GM12878 (cell line): ENCODE results near the gene SHISA6. TPM values are rescaled to one million over a fixed set of nuclear protein-coding genes. Genes with fewer than 3 reads are reported as not detected.

ENCODE experiments used
- ATAC-seq: fragments of 200-7000 bp; cut with Tn5 transposase; 3 replicates; pipeline ENCODE4 v1.9.1; 2020; ENCODE audit warnings: mild to moderate bottlenecking, moderate library complexity
- BruUV-seq: library from RNA; stranded (reverse); fragments of 400-500 nt; replicated peaks from 2 replicates; lab custom pipeline; 2021; lab: Mats Ljungman, UMichigan
- CTCF ChIA-PET: fragments of 300-600 bp; sonication (Branson Sonifier 250); formaldehyde crosslinking; extraction: SDS; loops from one replicate; lab custom pipeline; 2021; ENCODE audit warnings: inconsistent platforms; lab: Yijun Ruan, JAX
- POLR2A ChIA-PET: fragments of 350-600 bp; formaldehyde crosslinking; extraction: SDS; loops from one replicate; lab custom pipeline; 2021; ENCODE audit warnings: inconsistent platforms; lab: Charles Lee
- RAD21 ChIA-PET: fragments of 300-600 bp; sonication (Branson Sonifier 250); formaldehyde crosslinking; loops from one replicate; lab custom pipeline; 2023; ENCODE audit warnings: antibody characterized with exemption; ENCODE audit not compliant: unreplicated experiment; lab: Charles Lee
- SMC1A ChIA-PET: fragments of 300-600 bp; sonication (Branson Sonifier 250); formaldehyde crosslinking; loops from one replicate; lab custom pipeline; 2023; ENCODE audit not compliant: unreplicated experiment, uncharacterized antibody; lab: Charles Lee
- DNase-seq: peaks from one replicate; pipeline ENCODE4 v3.0.0-alpha.2; 2011; ENCODE audit warnings: low read depth, low spot score
- FAIRE-seq: peaks from 3 replicates; lab custom pipeline; 2011; peaks lifted over from hg19 to GRCh38; lab: Jason Lieb, UNC
- H2AFZ ChIP-seq: 2 replicates; pipeline ENCODE4 v1.6.0; 2011; ENCODE audit warnings: low read depth, low read length, control low read depth; ENCODE audit not compliant: control insufficient read depth
- H3K27ac ChIP-seq: 2 replicates; pipeline ENCODE4 v1.5.1; 2011; ENCODE audit warnings: control low read depth; ENCODE audit not compliant: control insufficient read depth, insufficient read depth
- H3K27me3 ChIP-seq, 2 experiments: replicated peaks in 1 of 2; 2 replicates each; pipeline versions ENCODE4 v1.6.0 to v1.6.1; 2011; ENCODE audit warnings: low read length in 1 of 2; ENCODE audit not compliant: control insufficient read depth in 2 of 2, insufficient read depth in 2 of 2
- H3K36me3 ChIP-seq, 2 experiments: 2 replicates each; pipeline ENCODE4 v1.5.1; 2011; ENCODE audit warnings: low read length in 1 of 2; ENCODE audit not compliant: control insufficient read depth in 2 of 2, insufficient read depth in 2 of 2
- H3K4me1 ChIP-seq: 2 replicates; pipeline ENCODE4 v1.6.1; 2011; ENCODE audit warnings: mild to moderate bottlenecking, low read length, moderate library complexity, mixed read lengths; ENCODE audit not compliant: control insufficient read depth, insufficient read depth
- H3K4me2 ChIP-seq: 2 replicates; pipeline ENCODE4 v1.6.0; 2011; ENCODE audit warnings: control low read depth; ENCODE audit not compliant: control insufficient read depth, insufficient read depth
- H3K4me3 ChIP-seq: fragments of 200-600 bp; sonication (generic); 2 replicates; pipeline ENCODE4 v1.5.1; 2016
- H3K79me2 ChIP-seq: 2 replicates; pipeline ENCODE4 v1.6.0; 2011; ENCODE audit warnings: low read length; ENCODE audit not compliant: control insufficient read depth, insufficient read depth
- H3K9ac ChIP-seq: 2 replicates; pipeline ENCODE4 v1.8.0; 2011; ENCODE audit warnings: low read length, control low read depth, mixed read lengths; ENCODE audit not compliant: control insufficient read depth, insufficient read depth
- H3K9me3 ChIP-seq: replicated peaks from 3 replicates; pipeline ENCODE4 v1.5.1; 2011; ENCODE audit warnings: mild to moderate bottlenecking, low read length; ENCODE audit not compliant: control insufficient read depth, insufficient read depth
- H4K20me1 ChIP-seq: 2 replicates; pipeline ENCODE4 v1.6.0; 2011; ENCODE audit not compliant: control insufficient read depth, insufficient read depth
- CHD4 ChIP-seq: fragments of 200-600 bp; sonication (generic); IDR thresholded peaks from 2 replicates; pipeline ENCODE4 v1.6.1; 2016; ENCODE audit warnings: mild to moderate bottlenecking
- HDAC2 ChIP-seq: fragments of 200-600 bp; sonication (generic); IDR thresholded peaks from 2 replicates; pipeline ENCODE4 v1.6.1; 2017
- MYB ChIP-seq: fragments of 150-350 bp; IDR thresholded peaks from 2 replicates; pipeline ENCODE4 v1.6.1; 2014; ENCODE audit warnings: mild to moderate bottlenecking, low read depth, low read length, borderline replicate concordance
- NR2F1 ChIP-seq: fragments of 450-650 bp; conservative IDR thresholded peaks from 2 replicates; pipeline ENCODE4 v1.6.1; 2017; ENCODE audit warnings: mild to moderate bottlenecking
- SREBF2 ChIP-seq: IDR thresholded peaks from 2 replicates; pipeline ENCODE4 v1.6.1; 2012; ENCODE audit warnings: mild to moderate bottlenecking, low read length
- whole genome bisulfite sequencing: methylation state at CpG from one replicate; pipeline ENCODE4 v1.1.6; 2016; ENCODE audit warnings: low lambda C conversion rate; ENCODE audit not compliant: insufficient replicate concordance, insufficient coverage; ENCODE audit errors: missing lambda C conversion rate; 5-methylcytosine and 5-hydroxymethylcytosine counted together
- in situ Hi-C: fragments of 300-500 bp; cut with MboI; formaldehyde crosslinking; loops from 9 replicates; pipeline ENCODE4 v1.14.3; 2018; ENCODE audit warnings: mixed read lengths
- intact Hi-C: fragments of 100-400 bp; cut with micrococcal nuclease; formaldehyde crosslinking; loops from one replicate; pipeline ENCODE4 v1.14.2; 2022; ENCODE audit not compliant: unreplicated experiment
- polyA plus RNA-seq, 11 experiments: library from polyadenylated mRNA; depleted of rRNA in 4 of 11; unstranded in 6 of 11; stranded (reverse) in 5 of 11; fragments of >200 nt; fragmentation: Nextera tagmentation in 4 of 11; fragmentation: Illumina TruSeq in 1 of 11; extraction: Ambion mirVana in 4 of 11; extraction: Trizol in 1 of 11; gene quantifications; 1 replicate in 1 of 11; 2 replicates in 10 of 11; pipeline versions ENCODE4 v1.2.1 to v1.2.3, GENCODE V29; 2011 to 2016; ENCODE audit warnings: inconsistent platforms in 2 of 11, missing spikeins in 2 of 11, low read depth in 1 of 11
- total RNA-seq, 4 experiments: library from RNA; depleted of rRNA in 3 of 4; stranded (reverse); fragments of >200 nt in 3 of 4; fragmentation: Illumina TruSeq in 1 of 4; extraction: Trizol in 1 of 4; gene quantifications; 2 replicates each; pipeline versions ENCODE4 v1.2.1 to v1.2.3, GENCODE V29; 2013 to 2021

Gene SHISA6
- total and polyA plus RNA-seq, 10 of the 15 experiments (the other 5 are each of a cell fraction or from before 2014, with no cell fraction given): not detected

DNA sequence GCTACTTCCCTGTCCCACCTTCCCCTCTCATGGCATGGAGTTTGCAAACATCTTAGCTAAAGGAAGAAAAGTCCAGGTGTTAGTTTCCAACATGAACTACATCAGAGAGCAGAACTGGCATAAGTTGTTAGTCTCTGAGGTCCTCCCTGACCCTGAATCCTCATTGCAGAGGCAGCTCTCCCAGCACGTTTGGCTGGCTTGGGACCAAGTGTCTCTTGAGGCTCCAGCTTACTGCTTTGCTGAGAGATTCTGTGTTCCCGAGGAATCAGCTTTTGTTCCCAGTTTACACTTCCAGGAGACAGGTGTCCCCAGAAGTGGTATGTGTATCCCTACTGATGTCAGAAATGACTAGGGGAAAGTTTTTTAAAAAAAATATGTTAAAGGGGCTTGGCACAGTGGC lies 371.9 kb downstream of the SHISA6 start:
- H3K9ac ChIP-seq: no peak overlapping the region
- H4K20me1 ChIP-seq: no peaks in the 10 kb centered on the region
- ATAC-seq (no peak), FAIRE-seq (no peak), DNase-seq (no peak)
- RAD21 ChIA-PET: interaction anchor here (0.7 kb wide), 1 partner anchor 998 kb away, joined by 3 read pairs; no protein-coding TSS in a partner anchor
- no peak overlapping the region for H2AFZ ChIP-seq
- SMC1A ChIA-PET: interaction anchor here (0.5 kb wide), 1 partner anchor 22 kb away, joined by 4 read pairs; no protein-coding TSS in a partner anchor
- CTCF ChIA-PET: interaction anchor here (1.7 kb wide), 1 partner anchor 31 kb away, joined by 4 read pairs; no protein-coding TSS in a partner anchor
- H3K9me3 ChIP-seq: no peaks in the 10 kb centered on the region; the same call in 2 of the 3 replicates
- H3K27me3 ChIP-seq: no peaks in the 10 kb centered on the region
- in situ Hi-C loops: no loop called here
- 40% methylated on average over 1 of the region's 2 CpGs for WGBS
- H3K79me2 ChIP-seq: no peaks in the 10 kb centered on the region
- H3K36me3 ChIP-seq: no peaks in the 10 kb centered on the region
- no peak overlapping the region for H3K4me2 ChIP-seq
- H3K4me1 ChIP-seq: no peaks in the 10 kb centered on the region
- POLR2A ChIA-PET: no interaction called here
- intact Hi-C loops: no loop called here
- no peak overlapping the region for H3K27ac ChIP-seq
- TF ChIP-seq NR2F1 (no peak), CHD4 (no peak), HDAC2 (no peak), MYB (no peak), SREBF2 (no peak)
- no peak overlapping the region for H3K4me3 ChIP-seq
- BruUV-seq: no TSS peak
